Measurements from ENCODE around the gene PFAS. TPM values are rescaled to one million over a fixed set of nuclear protein-coding genes. Genes with fewer than 3 reads are reported as not detected.
A peak's percentile ranks its signal among the peaks of the same experiment; 100 is the strongest.
"Not testable (repeated sequence)": the region's sequence is repeated elsewhere in the genome, so short reads cannot be mapped to it uniquely, and the experiment has no call there.

PFAS gene
- polyA plus RNA-seq, 1 experiment: 14.0 TPM

- ChIA-PET CTCF (no interaction called here), POLR2A (interaction anchor here (0.7 kb wide), 1 partner anchor 27 kb away, joined by 5 read pairs; no protein-coding TSS in a partner anchor)
- TF ChIP-seq CTCF (IDR thresholded peaks at IDR 0.05; ENCODE audit: low read depth, low read length): no peak
- H3K27ac ChIP-seq (ENCODE audit: low read depth, low read length): no peak overlapping the region
- H3K9me3 ChIP-seq (ENCODE audit: control insufficient read depth, insufficient read depth, low read length): no peaks in the 10 kb centered on the region
- no peak for DNase-seq (ENCODE audit: low read depth, low spot score)
- no peaks in the 10 kb centered on the region for H3K27me3 ChIP-seq (ENCODE audit: control insufficient read depth, insufficient read depth, low read length)
- no peak overlapping the region for H3K4me3 ChIP-seq (ENCODE audit: low read depth, low read length)
These were observed 11.2 kb upstream of the PFAS start for GRCh38 chr17:8237886-8238285.

- POLR2A ChIA-PET: no interaction called here
- Histone ChIP-seq H3K27me3 (ENCODE audit: control insufficient read depth, insufficient read depth, low read length) (no peaks in the 10 kb centered on the region), H3K4me3 (ENCODE audit: low read depth, low read length) (no peak overlapping the region), H3K9me3 (ENCODE audit: control insufficient read depth, insufficient read depth, low read length) (no peaks in the 10 kb centered on the region), H3K27ac (ENCODE audit: low read depth, low read length) (no peak overlapping the region)
- no peak for DNase-seq (ENCODE audit: low read depth, low spot score)
- CTCF ChIA-PET: no interaction called here
- no peak for TF ChIP-seq CTCF (IDR thresholded peaks at IDR 0.05; ENCODE audit: low read depth, low read length)
These were observed 5.3 kb upstream of the PFAS start for GRCh38 chr17:8243827-8244226.

GRCh38 chr17:8244768-8245167, 4.3 kb upstream of the PFAS start:
- no peak overlapping the region for H3K4me3 ChIP-seq (ENCODE audit: low read depth, low read length)
- no peak overlapping the region for H3K27ac ChIP-seq (ENCODE audit: low read depth, low read length)
- TF ChIP-seq CTCF (IDR thresholded peaks at IDR 0.05; ENCODE audit: low read depth, low read length): no peak
- POLR2A ChIA-PET: no interaction called here
- no peak for DNase-seq (ENCODE audit: low read depth, low spot score)
- H3K9me3 ChIP-seq (ENCODE audit: control insufficient read depth, insufficient read depth, low read length): no peaks in the 10 kb centered on the region
- CTCF ChIA-PET: interaction anchor here (1.2 kb wide), 1 partner anchor 126 kb away, joined by 3 read pairs; the partner anchor contains the start of gene ALOXE3
- no peaks in the 10 kb centered on the region for H3K27me3 ChIP-seq (ENCODE audit: control insufficient read depth, insufficient read depth, low read length)

GRCh38 chr17:8249621-8250500, 772 bp downstream of the PFAS start:
- peak overlapping the region; percentile 93 for H3K27ac ChIP-seq (ENCODE audit: low read depth, low read length)
- POLR2A ChIA-PET: interaction anchor here (0.6 to 1.3 kb wide), 2 partner anchors 10 to 27 kb away, joined by 5 read pairs; no protein-coding TSS in a partner anchor
- H3K9me3 ChIP-seq (ENCODE audit: control insufficient read depth, insufficient read depth, low read length): no peaks in the 10 kb centered on the region
- DNase-seq (ENCODE audit: low read depth, low spot score): no peak
- peak overlapping the region; percentile 98 for H3K4me3 ChIP-seq (ENCODE audit: low read depth, low read length)
- no peak for TF ChIP-seq CTCF (IDR thresholded peaks at IDR 0.05; ENCODE audit: low read depth, low read length)
- CTCF ChIA-PET: interaction anchor here (1.4 kb wide), 1 partner anchor 51 kb away, joined by 7 read pairs; no protein-coding TSS in a partner anchor
- H3K27me3 ChIP-seq (ENCODE audit: control insufficient read depth, insufficient read depth, low read length): no peaks in the 10 kb centered on the region

- H3K27me3 ChIP-seq (ENCODE audit: control insufficient read depth, insufficient read depth, low read length); H3K9me3 ChIP-seq (ENCODE audit: control insufficient read depth, insufficient read depth, low read length); H3K27ac ChIP-seq (ENCODE audit: low read depth, low read length); DNase-seq (ENCODE audit: low read depth, low spot score); H3K4me3 ChIP-seq (ENCODE audit: low read depth, low read length): not testable (repeated sequence)
- POLR2A ChIA-PET: interaction anchor here (0.7 kb wide), 1 partner anchor 44 kb away, joined by 5 read pairs; no protein-coding TSS in a partner anchor
- CTCF ChIA-PET: interaction anchor here (1.1 kb wide), 1 partner anchor 50 kb away, joined by 4 read pairs; no protein-coding TSS in a partner anchor
These were observed 2.3 kb downstream of the PFAS start for GRCh38 chr17:8251411-8251810.

Measured in AG04450 (cell line).